Muscle of back (tissue), 13 donors: ENCODE measurements around the gene HSD3B2. TPM values are rescaled to one million over a fixed set of nuclear protein-coding genes. Genes with fewer than 3 reads are reported as not detected.
"Not testable (repeated sequence)": the region's sequence is repeated elsewhere in the genome, so short reads cannot be mapped to it uniquely, and the experiment has no call there.

Experiments used
- DNase-seq, 3 donors: peaks; one replicate each; pipeline versions ENCODE4 v3.0.0 to v3.0.0-alpha.2; 2013
- long read RNA-seq, 9 donors: transcript quantifications; one replicate each; lab custom pipeline, GENCODE V29; 2026
- polyA plus RNA-seq, 10 donors: library from polyadenylated mRNA; unstranded; fragments of 120-200 nt; gene quantifications; one replicate each; pipeline ENCODE4 v1.2.1, GENCODE V29; 2013; ENCODE audit not compliant: insufficient read length in 10 of 10

Gene HSD3B2
- under 1 TPM in 1 of 10 donors, not detected in 9; 0.14 TPM for polyA plus RNA-seq
- long read RNA-seq, donor 1: 0 reads
- long read RNA-seq, donor 2: 0 reads
- long read RNA-seq, donor 3: 0 reads
- long read RNA-seq, donor 4: 0 reads
- long read RNA-seq, donor 5: 0 reads
- long read RNA-seq, donor 6: 0 reads
- long read RNA-seq, donor 7: 0 reads
- long read RNA-seq, donor 8: 0 reads
- long read RNA-seq, donor 9: 0 reads

- no peak for DNase-seq
Measured at GRCh38 chr1:119414950-119415349, at the start of gene HSD3B2. HSD3B2 (plus strand) TSS chr1:119415150; CDS start chr1:119415420, 270 bp downstream.

- DNase-seq: no peak
Measured at GRCh38 chr1:119366424-119366823, 48.5 kb upstream of the HSD3B2 start.

- peak; percentile 49 to 72 (median 51) for DNase-seq
Measured at GRCh38 chr1:119367432-119368124, 47.4 kb upstream of the HSD3B2 start.

GRCh38 chr1:119368554-119368953 is 46.4 kb upstream of the HSD3B2 start, which contains the start of gene HAO2:
HAO2 (plus strand) TSS chr1:119368785; CDS start chr1:119381086, 12,301 bp downstream.
- no peak for DNase-seq

GRCh38 chr1:119370748-119371147 is 44.2 kb upstream of the HSD3B2 start:
- DNase-seq: no peak

- no peak for DNase-seq
Measured at GRCh38 chr1:119371815-119372214, 43.1 kb upstream of the HSD3B2 start.

- peak; percentile 47 to 79 (median 58) for DNase-seq
Measured at GRCh38 chr1:119372503-119373086, 42.4 kb upstream of the HSD3B2 start.

GRCh38 chr1:119373465-119373864 is 41.5 kb upstream of the HSD3B2 start:
- no peak for DNase-seq

- no peak for DNase-seq
Measured at GRCh38 chr1:119374208-119374874, 40.6 kb upstream of the HSD3B2 start.

GRCh38 chr1:119375366-119375765 is 39.6 kb upstream of the HSD3B2 start:
- no peak for DNase-seq

- DNase-seq: no peak
Measured at GRCh38 chr1:119376594-119376993, 38.4 kb upstream of the HSD3B2 start.

GRCh38 chr1:119377594-119377993 is 37.4 kb upstream of the HSD3B2 start:
- not testable (repeated sequence) for DNase-seq

GRCh38 chr1:119379117-119379516 is 35.8 kb upstream of the HSD3B2 start:
- no peak for DNase-seq

GRCh38 chr1:119380304-119380703 is 34.6 kb upstream of the HSD3B2 start:
- no peak for DNase-seq

- DNase-seq: no peak
Measured at GRCh38 chr1:119380983-119381662, 33.8 kb upstream of the HSD3B2 start.

GRCh38 chr1:119384591-119384990 is 30.4 kb upstream of the HSD3B2 start:
- DNase-seq: no peak

GRCh38 chr1:119385650-119386049 is 29.3 kb upstream of the HSD3B2 start:
- no peak for DNase-seq

GRCh38 chr1:119387858-119388257 is 27.1 kb upstream of the HSD3B2 start:
- no peak for DNase-seq

GRCh38 chr1:119388450-119388849 is 26.5 kb upstream of the HSD3B2 start:
- no peak for DNase-seq

GRCh38 chr1:119390526-119390925 is 24.4 kb upstream of the HSD3B2 start:
- no peak for DNase-seq

- DNase-seq: no peak
Measured at GRCh38 chr1:119391749-119392148, 23.2 kb upstream of the HSD3B2 start.

GRCh38 chr1:119394085-119394484 is 20.9 kb upstream of the HSD3B2 start:
- DNase-seq: no peak
